D341Med (cell line): ENCODE measurements around the gene LFNG.

Source experiments
- DNase-seq: peaks from one replicate; pipeline ENCODE4 v3.0.0; 2012; ENCODE audit warnings: low spot score

Gene LFNG

GRCh38 chr7:2503056-2503941 lies 16.3 kb upstream of the LFNG start:
- DNase-seq: no peak

DNA sequence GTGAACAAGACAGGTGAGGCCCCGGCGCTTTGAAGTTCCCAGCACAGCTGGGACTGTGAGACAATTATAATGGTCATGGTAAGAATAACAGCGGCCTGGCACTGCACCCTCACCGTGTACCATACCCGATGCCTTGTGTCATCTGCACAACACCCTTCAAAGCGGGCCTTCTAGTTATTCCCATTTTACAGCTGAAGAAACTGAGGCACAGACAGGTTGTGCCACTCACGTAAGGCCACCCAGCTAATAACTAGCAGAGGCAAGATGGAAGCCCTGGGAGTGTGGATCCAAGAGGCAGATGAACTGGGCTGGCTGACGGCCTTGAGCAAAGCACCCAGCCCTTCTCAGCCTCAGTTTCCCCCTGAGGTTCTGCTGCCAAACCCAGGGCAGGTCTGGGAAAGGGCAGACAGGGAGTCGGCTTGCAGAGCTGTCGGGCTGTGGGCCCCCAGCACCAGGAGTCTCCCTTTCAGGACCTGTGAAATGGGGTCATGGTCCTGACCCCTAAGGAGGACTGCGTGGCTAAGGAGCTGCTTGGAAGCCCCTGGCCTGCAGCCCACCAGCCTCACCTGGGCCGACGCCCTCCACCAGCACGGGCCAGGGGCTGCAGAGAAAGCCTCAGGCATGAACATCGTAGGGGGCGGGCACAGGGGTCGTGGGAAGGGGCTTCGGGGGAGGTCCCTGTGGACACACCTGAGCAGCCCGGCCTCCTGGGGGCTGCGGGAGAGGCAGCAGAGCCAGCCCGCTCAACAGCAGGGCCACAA lies 15.3 kb upstream of the LFNG start:
- no peak for DNase-seq

DNA sequence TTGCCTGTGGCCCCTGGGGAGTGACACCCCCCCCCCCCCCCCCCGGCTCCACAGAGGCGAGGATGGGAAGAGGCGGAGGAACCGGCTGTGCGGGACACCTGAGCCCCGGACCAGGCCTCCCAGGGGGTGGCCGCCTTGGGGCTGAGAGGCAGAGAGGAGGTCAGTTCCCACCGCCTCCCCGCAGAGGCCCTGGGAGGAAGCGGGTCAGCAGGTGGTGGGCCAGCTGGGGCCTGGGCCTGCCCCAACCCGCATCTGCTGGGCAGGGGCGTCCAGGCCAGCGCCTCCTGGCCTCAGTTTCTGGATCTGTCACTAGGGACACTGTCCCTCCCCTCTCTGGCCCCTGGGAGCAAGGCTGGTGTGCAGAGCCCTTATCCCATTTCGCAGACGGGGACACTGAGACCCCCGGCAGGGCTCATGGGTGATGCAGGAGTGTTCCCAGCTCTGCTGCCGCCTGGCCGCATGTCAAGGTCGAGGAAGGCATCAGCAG lies 14.6 kb upstream of the LFNG start:
- no peak for DNase-seq

GRCh38 chr7:2505401-2505800 lies 14.2 kb upstream of the LFNG start:
- DNase-seq: no peak

DNA sequence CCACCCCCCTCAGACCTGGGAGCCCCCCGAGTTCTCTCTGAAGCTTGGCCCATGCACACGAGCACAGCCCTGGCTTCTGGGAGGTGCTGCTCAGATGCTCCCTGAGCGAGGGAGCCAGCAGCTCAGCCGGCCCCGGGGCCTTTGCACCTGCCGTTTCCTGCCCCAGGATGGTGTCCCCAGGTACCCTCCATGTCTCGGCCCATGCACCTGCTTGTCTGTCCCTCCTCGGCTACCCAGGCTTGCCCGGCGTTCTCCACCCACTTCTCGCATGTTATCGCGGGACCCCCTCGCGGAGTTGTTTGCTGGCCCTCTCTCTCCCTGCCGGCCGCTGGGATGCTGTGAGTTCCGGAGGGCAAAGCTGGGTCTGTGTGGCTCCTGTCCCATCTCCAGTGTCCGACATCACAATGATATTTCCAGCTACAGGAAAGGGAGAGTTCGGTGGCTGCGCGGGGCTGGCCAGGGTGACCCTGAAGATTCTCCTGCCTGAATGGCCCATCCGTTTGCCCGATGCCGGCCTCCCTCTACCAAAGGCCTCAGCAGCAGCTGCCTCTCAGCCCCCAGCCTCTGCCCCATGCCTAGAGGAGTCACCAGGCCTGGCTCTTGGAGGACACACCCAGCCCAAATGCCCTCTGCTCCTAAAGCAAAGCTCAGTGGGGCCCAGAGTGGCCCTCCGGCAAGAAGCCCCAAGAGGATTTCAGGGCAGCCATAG lies 12.2 kb upstream of the LFNG start:
- DNase-seq: no peak

DNA sequence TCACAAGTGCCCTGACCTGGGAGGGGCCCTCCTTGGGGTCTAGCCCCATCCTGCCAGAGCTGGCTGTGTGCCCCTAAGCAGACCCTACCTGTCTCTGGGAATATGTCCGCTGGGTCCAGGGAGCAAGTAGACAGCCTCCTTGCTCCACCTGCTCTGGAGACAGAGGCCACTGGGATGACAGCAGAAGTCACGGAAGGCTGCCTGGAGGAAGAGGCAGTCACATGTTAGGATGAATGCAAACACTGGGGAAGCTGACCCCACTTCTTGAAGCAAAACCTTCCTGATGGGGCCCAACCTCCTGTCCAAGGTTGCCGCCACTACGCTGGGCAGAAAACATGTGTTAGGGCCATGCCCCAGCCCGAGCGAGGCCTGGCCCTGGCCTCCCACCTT lies 11.7 kb upstream of the LFNG start:
- no peak for DNase-seq

- DNase-seq: no peak
Measured at GRCh38 chr7:2508327-2509215, 11.0 kb upstream of the LFNG start.

- no peak for DNase-seq
Measured at GRCh38 chr7:2509298-2509906, 10.2 kb upstream of the LFNG start.

- no peak for DNase-seq
Measured at GRCh38 chr7:2510130-2510776, 9.3 kb upstream of the LFNG start.

DNA sequence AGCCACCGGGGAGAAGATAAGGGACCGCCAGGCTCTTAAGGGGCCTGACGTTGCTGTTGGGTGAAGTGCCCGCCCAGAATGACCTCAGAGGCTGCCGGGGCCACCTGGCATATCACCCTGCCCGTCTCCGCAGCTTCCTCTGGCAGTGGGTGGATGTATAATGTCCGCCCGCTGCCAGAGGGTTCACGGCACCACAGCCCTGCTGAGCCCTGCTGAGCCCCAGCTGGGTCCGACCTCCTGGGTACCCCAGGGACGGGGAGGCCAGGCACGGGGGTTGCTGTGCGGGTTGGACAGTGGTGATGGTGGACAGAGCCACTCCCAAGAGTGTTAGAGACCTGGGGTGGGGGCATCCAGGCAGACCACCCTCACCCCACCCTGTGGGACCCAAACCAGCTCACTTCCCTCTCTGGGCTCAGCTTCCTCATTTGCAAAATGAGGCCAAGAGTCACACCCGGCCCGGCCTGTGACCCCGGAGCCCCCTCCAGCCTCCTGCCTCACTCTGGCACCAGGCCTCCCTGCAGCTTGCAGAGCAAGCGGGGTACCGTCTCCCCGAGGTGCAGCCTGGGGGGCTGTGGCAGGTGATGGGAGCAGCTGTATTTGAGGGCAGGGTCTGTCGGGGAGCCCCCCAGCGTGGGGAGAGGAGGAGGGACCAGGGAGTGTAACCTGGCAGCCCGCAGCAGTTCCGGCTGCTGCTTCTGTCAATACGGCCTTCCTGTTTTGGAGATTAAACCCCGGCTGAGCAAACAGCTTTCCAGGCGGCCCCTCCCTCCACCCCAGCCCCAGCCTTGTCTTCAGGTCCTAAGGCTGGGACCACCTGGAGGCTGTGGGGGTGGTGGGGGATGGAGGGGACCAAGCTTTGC lies 8.4 kb upstream of the LFNG start:
- no peak for DNase-seq

- DNase-seq: no peak
Measured at GRCh38 chr7:2511769-2512168, 7.8 kb upstream of the LFNG start.

DNA sequence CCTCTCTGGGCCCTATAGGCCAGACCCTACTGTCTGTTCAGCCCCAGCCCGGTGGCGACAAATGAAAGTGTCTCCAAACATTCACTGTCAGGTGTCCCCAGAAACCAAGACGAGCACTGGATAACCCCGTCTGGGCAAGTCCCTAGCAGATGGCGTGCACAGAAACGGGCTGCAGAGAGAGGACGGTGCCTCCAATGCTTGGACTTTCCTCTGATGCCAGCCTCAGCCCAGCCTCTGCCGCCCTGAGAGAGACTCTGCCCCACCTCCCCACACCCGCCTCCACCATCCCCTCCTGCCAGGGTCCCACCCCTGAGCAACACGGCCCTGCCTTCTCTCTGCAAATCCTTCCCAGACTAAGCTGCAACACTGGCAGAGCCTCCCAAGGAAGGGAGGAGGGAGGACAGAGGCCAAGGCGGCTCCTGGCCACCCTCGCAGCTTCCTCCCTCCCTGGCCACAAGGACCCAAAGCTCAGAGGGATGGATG lies 7.4 kb upstream of the LFNG start:
- DNase-seq: no peak

GRCh38 chr7:2512713-2513112 lies 6.9 kb upstream of the LFNG start:
- DNase-seq: no peak

GRCh38 chr7:2513702-2514101 lies 5.9 kb upstream of the LFNG start:
- DNase-seq: no peak

DNA sequence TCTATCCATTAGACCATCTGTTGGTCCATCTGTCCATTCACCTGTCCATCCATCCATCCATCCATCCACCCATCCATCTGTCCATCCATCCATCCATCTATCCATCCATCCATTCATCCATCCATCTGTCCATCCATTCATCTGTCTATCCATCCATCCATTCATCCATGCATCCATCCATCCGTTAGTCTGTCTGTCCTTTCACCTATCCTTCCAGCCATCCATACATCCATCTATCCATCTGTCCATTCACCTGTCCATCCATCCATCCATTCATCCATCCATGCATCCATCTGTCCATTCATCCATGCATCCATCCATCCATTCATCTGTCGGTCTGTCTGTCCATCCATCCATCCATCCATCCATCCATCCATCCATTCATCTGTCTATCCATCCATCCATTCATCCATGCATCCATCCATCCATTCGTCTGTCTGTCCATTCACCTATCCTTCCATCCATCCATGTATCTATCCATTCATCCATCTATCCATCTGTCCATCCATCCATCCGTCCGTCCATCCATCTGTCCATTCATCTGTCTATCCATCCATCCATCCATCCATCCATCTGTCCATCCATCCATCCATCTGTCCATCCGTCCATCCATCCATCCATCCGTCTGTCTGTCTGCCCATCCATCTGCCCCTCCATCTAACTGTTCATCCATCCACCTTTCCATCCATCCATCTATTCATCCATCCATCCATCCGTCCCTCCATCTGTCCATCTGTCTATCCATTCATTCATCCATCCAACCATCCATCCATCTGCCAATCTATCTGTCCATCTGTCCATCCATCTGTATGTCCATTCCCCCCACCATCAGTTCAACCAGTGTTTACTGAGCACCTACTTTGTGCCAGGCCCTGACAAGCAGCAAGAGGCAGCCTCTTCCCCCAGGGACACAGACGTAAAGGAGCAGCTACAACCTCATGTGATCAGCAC lies 4.8 kb upstream of the LFNG start:
- DNase-seq: no peak

DNA sequence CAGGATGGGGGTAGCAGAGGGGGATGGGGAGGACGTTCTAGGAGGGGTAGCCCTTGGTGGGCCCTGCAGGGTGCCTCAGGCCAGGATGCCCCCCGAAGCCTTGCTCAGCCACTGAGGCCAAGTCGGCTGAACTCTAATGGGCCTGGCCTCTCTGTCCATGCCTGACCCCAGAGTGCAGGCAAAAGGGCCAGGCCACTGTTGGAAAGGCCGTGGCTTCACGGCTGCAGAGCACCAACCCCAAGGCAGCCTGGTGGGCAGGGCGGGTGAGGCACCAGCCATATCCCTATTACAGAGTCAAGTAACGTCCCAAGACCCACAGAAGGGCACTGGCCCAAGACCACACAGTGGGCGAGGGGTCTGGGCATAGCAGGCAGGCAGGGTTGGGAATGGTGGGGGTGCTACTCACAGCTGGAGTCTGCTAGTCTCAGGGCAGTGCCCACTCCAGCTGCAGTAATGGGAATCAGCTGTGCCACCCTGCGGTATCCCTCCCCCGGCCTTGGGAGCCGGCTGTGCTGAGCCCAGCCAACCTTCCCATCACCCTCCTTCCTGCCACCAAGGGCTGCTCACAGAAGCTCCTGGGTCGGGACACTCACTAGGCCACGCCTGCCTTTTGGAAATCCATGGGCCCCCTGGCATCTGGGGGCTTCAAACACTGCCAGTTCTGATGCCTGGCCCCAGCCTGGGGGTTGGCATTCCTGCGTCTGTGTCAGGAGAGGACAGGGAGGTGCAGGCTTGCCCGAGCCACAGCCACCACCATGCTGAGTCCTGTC lies 4.0 kb upstream of the LFNG start:
- DNase-seq: no peak

- DNase-seq: no peak
Measured at GRCh38 chr7:2516194-2516555, 3.4 kb upstream of the LFNG start.

DNA sequence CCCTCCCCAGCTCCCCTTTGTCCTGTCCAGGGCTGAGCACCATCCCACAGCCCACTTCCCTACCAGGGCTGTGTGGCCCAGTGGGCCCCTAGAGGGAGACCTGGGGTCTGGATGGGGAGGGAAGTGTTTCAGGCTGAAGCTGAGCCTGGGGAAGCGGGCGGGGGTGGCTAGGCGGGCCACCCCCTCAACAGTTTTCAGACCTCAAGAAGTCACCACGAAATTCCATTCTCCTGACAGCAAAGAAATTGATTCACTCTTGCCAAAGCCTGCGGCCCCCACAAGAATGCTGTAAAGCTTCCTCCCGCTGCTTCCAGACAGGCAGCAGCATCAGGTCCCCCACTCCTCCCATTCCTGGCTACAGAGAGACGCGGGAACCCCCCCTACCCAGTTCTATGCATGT lies 2.5 kb upstream of the LFNG start:
- DNase-seq: no peak
